HG02938 (cell line): ENCODE data around the gene OSBPL9.
"Not testable (repeated sequence)": the region's sequence is repeated elsewhere in the genome, so short reads cannot be mapped to it uniquely, and the experiment has no call there.

Experiments used
- ATAC-seq: cut with Tn5 transposase; IDR thresholded peaks from one replicate; pipeline ENCODE4 v1.9.1; 2021; ENCODE audit warnings: mild to moderate bottlenecking, moderate library complexity; ENCODE audit not compliant: unreplicated experiment

The OSBPL9 gene

DNA sequence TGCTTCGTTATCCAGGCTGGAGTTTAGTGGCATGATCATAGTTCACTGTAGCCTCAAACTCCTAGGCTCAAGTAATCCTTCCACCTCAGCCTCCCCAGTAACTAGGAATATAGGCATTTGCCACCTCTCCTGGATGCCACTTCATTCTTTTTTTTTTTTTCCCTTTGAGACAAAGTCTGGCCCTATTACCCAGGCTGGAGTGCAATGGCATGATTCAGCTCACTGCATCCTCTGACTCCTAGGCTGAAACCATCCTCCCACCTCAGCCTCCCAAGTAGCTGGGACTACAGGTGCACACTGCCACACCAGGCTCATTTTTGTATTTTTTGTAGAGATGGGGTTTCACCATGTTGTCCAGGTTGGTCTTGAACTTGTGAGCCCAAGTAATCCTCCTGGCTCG lies 19.3 kb downstream of the OSBPL9 start:
- no peak for ATAC-seq

- ATAC-seq: no peak
Observed at GRCh38 chr1:51636764-51637522, 20.1 kb downstream of the OSBPL9 start.

DNA sequence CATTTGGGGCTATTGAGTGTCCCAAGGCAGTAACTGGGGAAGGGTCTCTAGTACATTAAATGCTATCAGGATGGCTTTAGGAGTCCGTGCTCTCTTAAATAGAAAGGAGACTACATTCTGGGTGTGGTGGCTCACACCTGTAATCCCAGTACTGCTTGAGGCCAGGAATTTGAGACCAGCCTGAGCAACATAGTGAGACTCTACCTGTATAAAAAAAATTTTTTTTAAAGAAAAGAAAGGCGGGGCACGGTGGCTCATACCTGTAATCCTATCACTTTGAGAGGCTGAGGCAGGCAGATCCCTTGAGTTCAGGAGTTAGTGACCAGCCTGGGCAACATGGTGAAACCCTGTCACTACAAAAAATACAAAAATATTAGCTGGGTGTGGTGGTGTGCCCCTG lies 21.5 kb downstream of the OSBPL9 start:
- ATAC-seq: no peak

GRCh38 chr1:51639694-51640093 lies 22.8 kb downstream of the OSBPL9 start:
- ATAC-seq: no peak

DNA sequence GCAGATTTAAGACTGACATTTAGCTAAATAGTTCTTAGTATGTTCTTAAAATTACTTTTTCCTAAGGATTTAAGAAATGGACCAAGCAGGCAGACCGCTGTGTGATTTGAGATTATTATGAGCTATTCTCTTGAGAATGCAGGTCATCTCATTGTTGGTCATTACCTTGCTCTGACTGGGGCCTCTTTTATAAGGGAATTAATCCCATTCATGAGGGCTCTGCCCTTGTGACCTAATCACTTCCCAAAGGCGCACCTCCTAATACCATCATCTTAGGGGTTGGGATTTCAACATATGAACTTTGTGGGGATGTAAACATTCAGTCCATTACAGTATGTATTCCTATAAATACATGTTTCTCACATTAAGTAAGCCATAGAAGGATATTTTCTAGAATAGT lies 24.2 kb downstream of the OSBPL9 start:
- ATAC-seq: no peak

DNA sequence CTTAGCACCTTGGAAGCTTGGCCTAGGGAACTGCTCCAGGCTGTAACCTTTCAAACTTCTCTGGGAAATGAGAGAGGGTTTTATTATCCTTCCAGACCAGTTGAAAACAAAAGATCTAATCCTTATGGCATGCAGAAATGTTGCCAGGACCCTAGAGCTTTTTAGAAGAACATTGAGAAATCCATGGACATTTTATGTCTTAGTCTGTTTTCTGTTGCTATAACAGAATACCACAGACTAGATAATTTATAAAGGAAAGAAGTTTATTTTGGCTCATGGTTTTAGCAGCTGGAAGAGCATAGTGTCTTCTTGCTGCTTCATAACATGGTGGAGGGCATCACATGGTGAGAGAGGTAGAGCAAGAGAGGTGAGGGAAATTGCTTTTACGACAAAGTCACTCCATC lies 25.8 kb downstream of the OSBPL9 start:
- ATAC-seq: no peak

DNA sequence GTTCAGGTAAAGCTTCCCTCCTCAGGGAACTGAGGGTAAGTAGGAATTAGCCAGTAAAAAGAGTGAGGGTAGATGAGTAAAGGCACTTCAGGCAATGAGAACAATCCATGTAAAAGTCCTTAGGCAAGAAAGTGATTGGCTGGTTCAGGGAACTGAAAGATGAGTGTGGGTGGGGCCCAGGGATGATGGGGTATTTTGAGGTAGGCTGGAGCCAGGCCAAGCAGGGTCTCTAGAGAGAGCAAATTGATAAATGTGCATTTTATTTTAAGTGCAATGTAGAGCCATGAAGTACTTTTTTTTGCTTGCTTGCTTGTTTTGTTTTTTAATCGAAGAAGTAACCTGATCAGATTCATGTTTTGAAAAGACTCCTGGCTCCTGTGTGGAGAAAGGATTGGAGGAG lies 26.5 kb downstream of the OSBPL9 start:
- ATAC-seq: no peak

GRCh38 chr1:51644020-51644419 lies 27.1 kb downstream of the OSBPL9 start:
- no peak for ATAC-seq

- no peak for ATAC-seq
Observed at GRCh38 chr1:51644533-51645197, 27.8 kb downstream of the OSBPL9 start.

GRCh38 chr1:51646592-51646991 lies 29.7 kb downstream of the OSBPL9 start:
- not testable (repeated sequence) for ATAC-seq

GRCh38 chr1:51648180-51649109 lies 31.6 kb downstream of the OSBPL9 start:
- ATAC-seq: no peak

DNA sequence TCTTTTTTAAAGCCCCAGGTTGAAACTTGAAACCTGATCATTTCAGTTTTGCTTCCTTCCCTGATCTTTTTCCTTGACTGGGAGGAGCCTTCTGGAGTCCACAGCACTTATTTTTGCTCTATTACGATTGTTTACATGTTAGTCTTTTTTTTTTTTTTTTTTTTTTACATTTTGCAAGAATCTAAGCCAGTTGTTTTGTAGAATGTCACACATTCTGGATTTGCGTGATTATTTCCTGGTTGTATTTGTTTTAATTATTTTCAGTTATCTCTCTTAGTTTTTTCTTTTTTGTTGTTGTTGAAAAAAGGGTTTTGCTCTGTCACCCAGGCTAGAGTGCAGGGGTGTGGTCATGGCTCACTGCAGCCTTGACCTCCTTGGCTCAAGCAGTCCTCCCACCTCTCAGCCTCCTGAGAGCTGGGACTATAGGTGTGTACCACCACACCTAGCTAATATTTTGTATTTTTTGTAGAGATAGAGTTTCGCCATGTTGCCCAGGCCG lies 32.8 kb downstream of the OSBPL9 start:
- ATAC-seq: no peak

DNA sequence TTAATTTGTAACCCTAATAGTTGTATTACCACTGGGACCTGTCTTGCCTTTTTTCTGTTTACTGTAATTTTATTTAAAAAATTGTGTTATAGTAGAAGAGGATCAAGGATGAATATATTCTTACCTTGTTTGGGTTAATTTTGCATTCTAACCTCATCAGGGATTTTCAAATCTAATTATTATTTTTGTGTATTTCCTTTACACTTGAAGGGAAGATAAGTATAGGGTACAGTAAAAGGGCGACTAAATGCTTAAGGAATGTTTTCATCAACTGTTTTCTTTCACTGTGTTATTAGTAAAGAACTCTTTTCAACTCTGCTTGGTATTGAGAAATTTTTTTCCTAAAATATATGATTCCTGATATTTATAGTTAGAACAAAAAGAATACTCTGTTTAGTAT lies 33.3 kb downstream of the OSBPL9 start:
- ATAC-seq: no peak

- ATAC-seq: no peak
Observed at GRCh38 chr1:51651552-51651942, 34.7 kb downstream of the OSBPL9 start.

DNA sequence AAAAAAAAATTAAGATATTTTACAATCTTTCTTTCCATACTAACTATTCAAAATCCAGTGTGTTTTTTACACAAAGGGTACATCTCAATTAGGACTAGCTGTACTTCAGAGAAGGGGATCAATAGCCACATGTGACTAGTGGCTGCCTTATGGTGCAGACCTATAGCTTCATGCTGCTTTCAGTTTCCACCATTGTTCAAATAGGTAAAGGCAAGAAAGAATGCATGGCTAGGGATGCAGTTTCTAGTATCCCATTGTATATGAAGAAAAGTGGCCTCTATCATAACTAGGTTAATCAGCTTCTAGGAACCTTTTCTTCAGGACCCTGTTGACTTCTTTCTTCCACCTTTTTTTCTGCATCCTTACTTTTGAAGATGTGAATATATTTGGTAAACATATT lies 35.7 kb downstream of the OSBPL9 start:
- ATAC-seq: no peak

DNA sequence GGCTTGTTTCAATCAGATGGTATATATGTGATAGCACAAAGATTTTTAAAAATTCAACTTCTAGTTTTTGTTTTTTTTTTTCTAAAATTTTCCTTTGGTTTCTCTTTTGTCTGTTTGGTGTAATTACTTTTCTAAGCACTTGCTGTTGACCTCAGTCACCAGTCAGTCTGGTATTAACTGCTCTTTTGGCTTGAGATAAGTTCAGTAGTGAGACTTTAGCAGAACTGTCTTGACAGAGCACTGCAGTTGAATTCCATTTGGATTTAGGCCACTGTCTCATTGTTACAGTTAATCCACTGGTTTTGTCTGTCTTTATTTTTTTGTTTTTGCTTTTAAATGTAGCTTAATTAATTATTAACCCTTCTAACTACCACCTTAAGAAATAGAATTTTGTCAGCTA lies 36.2 kb downstream of the OSBPL9 start:
- no peak for ATAC-seq

DNA sequence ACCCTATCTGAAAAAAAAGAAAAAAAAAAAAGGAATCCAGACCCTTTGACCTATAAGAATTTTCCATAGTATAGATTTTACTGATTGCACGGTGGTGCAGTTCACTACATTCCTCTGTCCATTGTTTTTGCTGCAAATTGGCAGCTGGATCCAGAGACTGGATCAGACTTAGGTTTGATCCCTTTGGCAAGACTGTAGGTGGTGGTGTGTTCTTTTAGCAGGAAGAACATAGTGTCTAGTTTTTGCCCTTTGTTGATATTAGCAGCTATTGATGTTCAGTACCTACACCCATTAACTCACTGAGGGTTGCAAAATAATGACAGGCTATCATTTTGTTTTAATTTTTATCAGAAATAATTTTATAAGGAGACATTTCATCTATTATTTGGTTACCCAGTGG lies 37.1 kb downstream of the OSBPL9 start:
- ATAC-seq: no peak

GRCh38 chr1:51656374-51656773 lies 39.5 kb downstream of the OSBPL9 start:
- ATAC-seq: no peak

DNA sequence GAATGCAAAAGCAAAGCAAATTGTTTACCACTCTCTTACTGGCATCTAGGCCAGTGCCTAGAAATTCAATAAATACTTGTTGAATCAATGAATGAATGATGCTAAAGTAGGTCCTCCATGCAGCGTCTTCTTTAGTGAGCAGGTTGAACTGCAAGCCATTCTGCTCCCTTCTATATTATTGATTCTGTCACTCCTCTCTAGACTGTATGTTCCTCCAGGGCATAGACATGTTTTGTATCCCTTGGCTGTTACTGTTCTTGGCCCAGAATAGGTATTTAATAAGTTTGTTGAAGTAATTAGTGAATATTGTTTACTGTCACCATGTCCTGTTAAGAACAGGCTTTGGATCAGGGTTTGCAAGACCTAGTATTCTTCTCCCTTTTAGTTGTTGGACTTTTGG lies 43.7 kb downstream of the OSBPL9 start:
- no peak for ATAC-seq

DNA sequence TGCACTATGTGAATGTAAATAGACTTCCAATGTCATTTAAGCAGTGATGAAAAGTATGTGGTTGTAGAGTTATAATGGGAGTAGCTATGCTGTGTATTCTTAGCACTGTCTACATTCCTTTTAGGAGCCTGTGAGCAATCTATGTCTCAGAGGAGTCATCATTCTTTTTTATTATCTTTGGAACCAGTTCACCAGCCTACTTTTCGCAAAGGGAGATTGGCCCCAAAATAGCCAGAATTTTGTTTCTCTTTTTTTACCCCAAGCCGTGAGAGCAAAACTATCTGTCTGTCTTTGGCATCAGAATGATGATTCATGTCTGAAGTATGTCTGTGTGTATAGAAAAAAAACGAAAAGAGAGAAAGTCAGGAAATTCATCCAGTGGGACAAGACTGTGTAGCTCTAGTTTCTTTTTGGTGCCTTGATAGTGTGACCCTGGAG lies 44.2 kb downstream of the OSBPL9 start:
- ATAC-seq: no peak

DNA sequence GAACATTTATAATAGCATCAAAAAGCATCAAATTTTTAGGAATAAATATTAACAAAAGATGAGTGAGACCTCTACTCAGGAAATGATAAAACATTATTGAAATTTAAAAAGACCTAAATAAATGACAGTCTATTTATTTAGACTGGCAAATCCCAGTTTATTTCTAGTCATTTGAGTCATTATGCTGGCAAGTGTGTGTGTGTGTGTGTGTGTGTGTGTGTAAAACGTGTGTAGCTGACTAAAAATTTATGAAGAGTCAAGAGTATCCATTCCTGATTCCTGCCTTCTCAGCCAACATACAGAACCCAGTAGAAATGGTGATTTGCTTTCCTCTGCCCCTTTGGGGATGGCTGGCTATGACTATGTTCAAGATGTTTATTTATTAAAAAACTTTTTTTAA lies 46.2 kb downstream of the OSBPL9 start:
- ATAC-seq: no peak
